ENCODE data around the gene ACMSD.

- TF ChIP-seq CTCF (IDR thresholded peaks at IDR 0.05; ENCODE audit: insufficient read depth, low read length) (no peak), POLR2AphosphoS5 (IDR thresholded peaks at IDR 0.05; ENCODE audit: low read depth) (no peak), GABPA (IDR thresholded peaks at IDR 0.05; ENCODE audit: low read depth) (no peak), REST (IDR thresholded peaks at IDR 0.05; ENCODE audit: insufficient replicate concordance, low read depth) (no peak)
These were observed 94.6 kb downstream of the ACMSD start for GRCh38 chr2:134932864-134933526.

All from HL-60 (cell line).